ENCODE data around the gene SPDYE2.
"Not testable (repeated sequence)": the region's sequence is repeated elsewhere in the genome, so short reads cannot be mapped to it uniquely, and the experiment has no call there.

Gene SPDYE2

DNA sequence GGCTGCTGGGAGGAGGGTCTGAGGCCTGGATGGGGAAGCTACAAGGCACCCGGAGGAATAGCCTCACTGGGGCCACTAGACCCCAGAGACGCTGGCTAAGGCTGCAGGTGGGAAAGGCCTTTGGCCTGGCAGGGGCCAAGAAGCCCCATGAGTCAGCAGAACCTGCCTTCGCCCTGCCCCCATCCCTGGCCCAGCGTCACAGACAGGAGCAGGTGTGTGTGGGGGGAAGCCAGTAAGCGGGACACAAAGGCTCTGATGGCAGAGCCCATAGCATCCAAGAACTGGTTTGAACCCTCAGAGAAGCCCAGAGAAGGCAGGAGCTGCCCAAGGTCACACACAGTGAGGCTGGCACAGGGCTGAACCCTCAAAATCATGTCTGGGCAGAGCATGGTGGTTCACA lies 55.8 kb downstream of the SPDYE2 start:
- DNase-seq: not testable (repeated sequence)

DNA sequence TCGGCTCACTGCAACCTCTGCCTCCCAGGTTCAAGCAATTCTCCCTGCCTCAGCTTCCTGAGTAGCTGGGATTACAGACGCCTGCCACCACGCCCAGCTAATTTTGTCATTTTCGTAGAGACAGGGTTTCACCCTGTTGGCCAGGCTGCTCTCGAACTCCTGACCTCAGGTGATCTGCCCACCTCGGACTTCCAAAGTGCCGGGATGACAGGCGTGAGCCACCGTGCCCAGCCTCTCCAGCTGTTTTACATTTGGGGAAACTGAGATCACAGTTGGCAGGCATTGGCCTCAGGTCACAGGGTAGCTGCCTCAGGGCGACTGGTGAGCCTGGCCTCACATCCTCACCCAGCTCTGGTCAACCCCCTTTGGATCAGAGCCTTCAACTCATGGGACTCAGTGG lies 58.7 kb downstream of the SPDYE2 start:
- DNase-seq: not testable (repeated sequence)

DNA sequence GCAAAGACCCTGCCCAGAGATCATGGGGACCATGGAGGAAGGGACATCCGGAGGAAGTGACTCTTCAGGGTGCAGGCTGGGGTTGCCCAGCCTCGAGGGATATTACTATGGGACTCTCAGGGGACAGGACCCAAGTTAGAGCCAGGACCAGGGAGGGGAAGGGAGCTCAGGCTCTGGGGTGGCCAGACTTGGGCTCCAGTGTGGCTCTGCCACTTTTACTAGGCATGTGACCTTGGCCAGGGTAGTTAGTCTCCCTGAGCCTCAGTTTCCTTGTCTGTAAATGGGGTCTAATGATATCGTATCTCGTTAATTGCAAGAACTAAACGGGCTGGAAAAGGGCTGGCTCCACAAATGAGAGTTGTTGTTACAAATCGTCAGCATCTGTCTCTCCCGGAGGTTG lies 59.4 kb downstream of the SPDYE2 start:
- DNase-seq: not testable (repeated sequence)

DNA sequence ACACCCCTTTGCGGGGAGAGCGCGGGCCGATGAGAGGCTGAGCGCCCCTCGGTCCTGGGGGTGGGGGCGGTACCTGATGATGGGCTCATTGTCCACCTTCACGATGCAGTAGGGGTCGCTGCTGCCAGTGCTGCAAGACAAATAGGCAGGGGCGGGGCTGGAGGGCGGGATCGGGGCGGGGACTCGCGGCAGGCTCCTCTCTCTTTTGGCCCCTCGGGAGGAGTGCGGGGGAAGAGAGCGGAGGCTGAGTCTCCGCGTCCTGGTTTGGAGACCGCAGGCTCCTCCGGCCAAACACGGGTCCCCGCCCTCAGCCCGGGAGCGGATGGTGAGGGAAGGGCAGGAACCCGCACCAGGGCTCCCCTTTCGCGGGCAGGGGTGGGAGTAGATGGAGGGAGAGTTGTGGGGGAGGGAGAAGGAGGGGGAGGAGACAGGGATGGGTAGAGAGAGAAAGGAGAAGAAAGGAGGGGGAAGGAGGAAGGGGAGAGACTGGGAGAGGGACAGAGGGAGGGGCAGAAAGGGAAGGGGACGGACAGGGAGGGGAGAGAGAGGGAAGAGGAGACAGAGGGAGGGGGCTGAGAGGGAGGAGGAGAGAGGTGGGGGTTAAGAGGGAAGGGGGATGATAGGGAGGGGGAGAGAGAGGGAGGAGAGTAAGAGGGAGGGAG lies 60.1 kb downstream of the SPDYE2 start:
- not testable (repeated sequence) for DNase-seq

DNA sequence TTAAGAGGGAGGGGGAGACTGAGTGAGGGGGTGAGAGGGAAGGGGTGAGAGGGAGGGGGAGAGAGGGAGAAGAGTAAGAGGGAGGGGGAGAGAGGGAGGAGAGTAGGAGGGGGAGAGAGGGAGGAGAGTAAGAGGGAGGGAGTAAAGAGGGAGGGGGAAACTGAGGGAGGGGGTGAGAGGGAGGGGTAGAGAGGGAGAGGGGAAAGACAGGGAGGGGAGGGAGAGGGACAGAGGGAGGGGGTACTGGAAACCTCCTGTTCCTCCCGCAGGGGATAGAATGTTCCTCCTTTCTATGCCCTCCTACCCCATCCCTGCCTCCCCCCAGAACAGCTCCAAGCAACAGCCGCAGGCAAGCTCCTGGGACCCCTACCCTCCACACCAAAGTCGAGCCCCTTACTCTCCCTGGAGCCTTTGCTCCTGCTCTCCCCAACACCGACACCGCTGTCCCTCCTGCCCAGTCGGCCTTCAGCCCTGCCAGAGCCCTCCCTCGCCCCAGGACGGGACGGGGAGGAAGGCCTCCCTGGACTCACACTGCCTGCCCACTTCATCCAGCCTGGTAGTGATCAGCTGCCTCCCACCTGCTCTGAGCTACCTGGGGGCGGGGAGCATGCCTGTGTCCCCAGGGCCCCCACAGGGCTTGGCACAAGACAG lies 60.8 kb downstream of the SPDYE2 start:
- peak; percentile 1 to 7 for DNase-seq
